ENCODE measurements around the gene ASCL5.

DNA sequence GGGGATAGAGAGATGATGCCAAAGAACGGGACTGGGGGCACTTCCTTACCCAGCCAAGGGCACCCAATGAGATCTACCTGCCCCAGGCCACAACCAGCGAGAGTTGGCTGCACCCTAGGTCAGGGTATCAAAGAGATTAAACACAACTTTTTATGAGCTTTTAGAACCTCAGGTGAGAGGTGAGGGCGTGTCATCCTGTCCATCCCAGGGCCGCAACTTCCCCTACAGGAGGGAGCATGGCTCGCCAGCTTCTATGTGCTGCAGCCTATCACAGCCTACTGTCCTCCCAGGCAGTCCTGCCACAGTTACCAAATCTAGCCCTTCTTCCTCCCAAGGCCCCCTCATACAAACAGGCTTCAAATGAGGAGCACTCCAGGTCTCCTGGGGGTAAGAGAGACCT is 14.4 kb upstream of the ASCL5 start:
- TF ChIP-seq, protein P1, sequence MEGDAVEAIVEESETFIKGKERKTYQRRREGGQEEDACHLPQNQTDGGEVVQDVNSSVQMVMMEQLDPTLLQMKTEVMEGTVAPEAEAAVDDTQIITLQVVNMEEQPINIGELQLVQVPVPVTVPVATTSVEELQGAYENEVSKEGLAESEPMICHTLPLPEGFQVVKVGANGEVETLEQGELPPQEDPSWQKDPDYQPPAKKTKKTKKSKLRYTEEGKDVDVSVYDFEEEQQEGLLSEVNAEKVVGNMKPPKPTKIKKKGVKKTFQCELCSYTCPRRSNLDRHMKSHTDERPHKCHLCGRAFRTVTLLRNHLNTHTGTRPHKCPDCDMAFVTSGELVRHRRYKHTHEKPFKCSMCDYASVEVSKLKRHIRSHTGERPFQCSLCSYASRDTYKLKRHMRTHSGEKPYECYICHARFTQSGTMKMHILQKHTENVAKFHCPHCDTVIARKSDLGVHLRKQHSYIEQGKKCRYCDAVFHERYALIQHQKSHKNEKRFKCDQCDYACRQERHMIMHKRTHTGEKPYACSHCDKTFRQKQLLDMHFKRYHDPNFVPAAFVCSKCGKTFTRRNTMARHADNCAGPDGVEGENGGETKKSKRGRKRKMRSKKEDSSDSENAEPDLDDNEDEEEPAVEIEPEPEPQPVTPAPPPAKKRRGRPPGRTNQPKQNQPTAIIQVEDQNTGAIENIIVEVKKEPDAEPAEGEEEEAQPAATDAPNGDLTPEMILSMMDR (optimal IDR thresholded peaks at IDR 0.05 in 1 of 3, IDR thresholded peaks at IDR 0.05 in 1 of 3, conservative IDR thresholded peaks at IDR 0.05 in 1 of 3; ENCODE audit: extremely low read depth in 1 of 3, insufficient read depth in 2 of 3, low read length in 3 of 3) = no peak
- no peak for TF ChIP-seq EZH2 (IDR thresholded peaks at IDR 0.05; ENCODE audit: low read length)
